ENCODE results near the gene TNFRSF11A.

The TNFRSF11A gene

DNA sequence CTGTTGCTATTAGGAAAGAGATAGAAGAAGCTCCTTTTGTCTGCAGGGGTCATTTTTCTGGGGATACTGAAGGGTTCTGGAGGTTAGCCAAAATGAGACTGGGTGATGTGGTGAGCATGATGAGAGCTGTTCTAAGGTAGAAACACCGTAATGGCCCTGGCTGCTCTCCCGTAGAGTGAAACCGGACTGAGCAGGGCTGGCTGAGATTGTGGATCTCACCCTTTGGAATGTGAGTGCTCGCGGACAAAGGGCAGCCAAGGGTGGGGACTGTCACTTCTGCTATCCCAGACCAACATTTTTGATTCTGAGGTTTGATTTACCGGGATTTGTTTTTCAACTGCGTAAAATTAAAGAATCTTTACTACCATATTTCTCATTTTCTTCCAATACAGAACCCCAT, 36.2 kb downstream of the TNFRSF11A start:
- H3K4me3 ChIP-seq (replicated peaks; ENCODE audit: low read depth, low read length), result no peak overlapping the region
- no peaks in the 10 kb centered on the region for H3K27me3 ChIP-seq (replicated peaks; ENCODE audit: control insufficient read depth, insufficient read depth, low read length)
- no peak for DNase-seq (ENCODE audit: extremely low read depth, insufficient read length)
- TF ChIP-seq, protein P1, sequence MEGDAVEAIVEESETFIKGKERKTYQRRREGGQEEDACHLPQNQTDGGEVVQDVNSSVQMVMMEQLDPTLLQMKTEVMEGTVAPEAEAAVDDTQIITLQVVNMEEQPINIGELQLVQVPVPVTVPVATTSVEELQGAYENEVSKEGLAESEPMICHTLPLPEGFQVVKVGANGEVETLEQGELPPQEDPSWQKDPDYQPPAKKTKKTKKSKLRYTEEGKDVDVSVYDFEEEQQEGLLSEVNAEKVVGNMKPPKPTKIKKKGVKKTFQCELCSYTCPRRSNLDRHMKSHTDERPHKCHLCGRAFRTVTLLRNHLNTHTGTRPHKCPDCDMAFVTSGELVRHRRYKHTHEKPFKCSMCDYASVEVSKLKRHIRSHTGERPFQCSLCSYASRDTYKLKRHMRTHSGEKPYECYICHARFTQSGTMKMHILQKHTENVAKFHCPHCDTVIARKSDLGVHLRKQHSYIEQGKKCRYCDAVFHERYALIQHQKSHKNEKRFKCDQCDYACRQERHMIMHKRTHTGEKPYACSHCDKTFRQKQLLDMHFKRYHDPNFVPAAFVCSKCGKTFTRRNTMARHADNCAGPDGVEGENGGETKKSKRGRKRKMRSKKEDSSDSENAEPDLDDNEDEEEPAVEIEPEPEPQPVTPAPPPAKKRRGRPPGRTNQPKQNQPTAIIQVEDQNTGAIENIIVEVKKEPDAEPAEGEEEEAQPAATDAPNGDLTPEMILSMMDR (IDR thresholded peaks at IDR 0.05; ENCODE audit: insufficient read depth, low read length, poor library complexity, severe bottlenecking), result no peak
- H3K36me3 ChIP-seq (ENCODE audit: control insufficient read depth, insufficient read depth, low read length), result no peaks in the 10 kb centered on the region

DNA sequence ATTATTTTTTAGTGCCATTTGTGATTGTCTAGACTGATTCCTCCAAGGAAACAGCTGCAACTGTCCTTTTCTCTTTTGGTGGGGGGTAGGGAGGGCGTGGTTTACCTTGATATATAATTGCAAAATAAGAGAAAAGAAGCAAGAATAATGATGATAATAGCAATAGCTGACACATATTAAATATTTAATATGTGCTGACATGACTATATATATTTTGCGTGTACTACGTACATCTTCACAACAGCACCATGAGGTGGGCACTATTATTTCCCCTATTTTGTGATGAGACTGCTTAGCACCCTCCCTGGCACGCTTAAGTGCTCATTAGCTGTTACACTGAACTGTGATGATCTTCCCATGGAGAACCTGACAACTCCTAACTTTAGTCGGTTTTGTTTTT, 39.4 kb downstream of the TNFRSF11A start:
- Histone ChIP-seq H3K4me3 (replicated peaks; ENCODE audit: low read depth, low read length) (no peak overlapping the region), H3K36me3 (ENCODE audit: control insufficient read depth, insufficient read depth, low read length) (no peaks in the 10 kb centered on the region), H3K27me3 (replicated peaks; ENCODE audit: control insufficient read depth, insufficient read depth, low read length) (no peaks in the 10 kb centered on the region)
- TF ChIP-seq, protein P1 (IDR thresholded peaks at IDR 0.05; ENCODE audit: insufficient read depth, low read length, poor library complexity, severe bottlenecking), result no peak
- no peak for DNase-seq (ENCODE audit: extremely low read depth, insufficient read length)

DNA sequence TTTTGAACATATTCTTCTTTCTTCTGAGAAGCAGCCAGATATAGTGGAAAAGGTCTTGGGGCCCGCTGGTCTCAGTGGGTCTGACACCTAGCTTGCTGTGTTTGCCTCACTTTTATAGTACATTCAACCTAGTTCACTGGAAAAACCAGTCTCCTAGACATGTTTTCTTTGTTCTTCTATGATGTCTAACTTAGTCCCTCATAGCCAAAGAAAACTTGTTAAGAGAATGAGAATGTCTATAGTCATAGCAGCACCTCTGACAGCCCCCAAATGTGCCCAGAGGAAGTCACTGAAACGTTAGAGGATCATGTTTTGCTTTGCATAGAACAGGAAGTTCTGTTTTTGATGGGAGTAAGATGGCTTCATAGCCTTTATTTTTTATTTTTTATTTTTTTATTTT, 40.3 kb downstream of the TNFRSF11A start:
- no peak for DNase-seq (ENCODE audit: extremely low read depth, insufficient read length)
- Histone ChIP-seq H3K36me3 (ENCODE audit: control insufficient read depth, insufficient read depth, low read length) (no peaks in the 10 kb centered on the region), H3K27me3 (replicated peaks; ENCODE audit: control insufficient read depth, insufficient read depth, low read length) (no peaks in the 10 kb centered on the region), H3K4me3 (replicated peaks; ENCODE audit: low read depth, low read length) (no peak overlapping the region)
- TF ChIP-seq, protein P1 (IDR thresholded peaks at IDR 0.05; ENCODE audit: insufficient read depth, low read length, poor library complexity, severe bottlenecking), result no peak

DNA sequence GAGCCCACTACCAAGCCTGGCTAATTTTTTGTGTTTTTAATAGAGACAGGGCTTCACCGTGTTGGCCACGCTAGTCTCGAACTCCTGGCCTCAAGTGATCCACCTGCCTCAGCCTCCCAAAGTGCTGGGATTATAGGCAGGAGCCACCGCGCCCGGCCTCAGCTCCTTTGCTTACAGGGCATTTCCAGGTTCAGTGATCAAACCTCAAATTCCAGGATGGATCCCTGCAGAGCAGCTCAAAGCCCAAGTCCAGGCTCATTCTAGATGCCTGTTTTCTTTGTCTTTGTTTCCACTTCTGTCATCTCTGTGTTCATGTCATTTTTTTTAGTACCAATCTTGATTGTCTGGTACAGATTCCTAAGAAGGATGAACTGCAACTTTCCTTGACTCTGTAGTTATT, 41.9 kb downstream of the TNFRSF11A start:
- Histone ChIP-seq H3K36me3 (ENCODE audit: control insufficient read depth, insufficient read depth, low read length) (no peaks in the 10 kb centered on the region), H3K4me3 (replicated peaks; ENCODE audit: low read depth, low read length) (no peak overlapping the region), H3K27me3 (replicated peaks; ENCODE audit: control insufficient read depth, insufficient read depth, low read length) (no peaks in the 10 kb centered on the region)
- DNase-seq (ENCODE audit: extremely low read depth, insufficient read length), result no peak
- TF ChIP-seq, protein P1 (IDR thresholded peaks at IDR 0.05; ENCODE audit: insufficient read depth, low read length, poor library complexity, severe bottlenecking), result no peak

DNA sequence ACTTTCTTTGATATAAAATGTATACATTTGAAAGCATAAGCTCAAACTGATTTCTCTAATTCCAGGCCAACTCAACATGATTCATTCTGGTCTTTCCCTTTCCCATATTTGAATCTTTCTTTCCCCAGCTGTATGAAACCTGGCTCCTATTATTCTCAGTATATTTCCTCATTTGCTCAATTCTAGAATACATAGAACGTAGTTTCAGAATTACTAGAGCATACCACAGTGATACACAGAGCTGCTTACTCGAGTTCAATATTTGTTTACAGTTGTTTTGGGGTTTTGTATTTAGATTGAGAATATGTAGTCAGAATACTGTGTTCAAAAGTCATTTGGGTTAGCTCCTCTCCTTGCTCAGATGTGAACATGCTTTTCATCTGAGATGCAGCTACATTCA, 43.0 kb downstream of the TNFRSF11A start:
- DNase-seq (ENCODE audit: extremely low read depth, insufficient read length), result peak; percentile 36
- no peak overlapping the region for H3K4me3 ChIP-seq (replicated peaks; ENCODE audit: low read depth, low read length)
- H3K36me3 ChIP-seq (ENCODE audit: control insufficient read depth, insufficient read depth, low read length), result no peaks in the 10 kb centered on the region
- TF ChIP-seq, protein P1 (IDR thresholded peaks at IDR 0.05; ENCODE audit: insufficient read depth, low read length, poor library complexity, severe bottlenecking), result no peak
- no peaks in the 10 kb centered on the region for H3K27me3 ChIP-seq (replicated peaks; ENCODE audit: control insufficient read depth, insufficient read depth, low read length)

DNA sequence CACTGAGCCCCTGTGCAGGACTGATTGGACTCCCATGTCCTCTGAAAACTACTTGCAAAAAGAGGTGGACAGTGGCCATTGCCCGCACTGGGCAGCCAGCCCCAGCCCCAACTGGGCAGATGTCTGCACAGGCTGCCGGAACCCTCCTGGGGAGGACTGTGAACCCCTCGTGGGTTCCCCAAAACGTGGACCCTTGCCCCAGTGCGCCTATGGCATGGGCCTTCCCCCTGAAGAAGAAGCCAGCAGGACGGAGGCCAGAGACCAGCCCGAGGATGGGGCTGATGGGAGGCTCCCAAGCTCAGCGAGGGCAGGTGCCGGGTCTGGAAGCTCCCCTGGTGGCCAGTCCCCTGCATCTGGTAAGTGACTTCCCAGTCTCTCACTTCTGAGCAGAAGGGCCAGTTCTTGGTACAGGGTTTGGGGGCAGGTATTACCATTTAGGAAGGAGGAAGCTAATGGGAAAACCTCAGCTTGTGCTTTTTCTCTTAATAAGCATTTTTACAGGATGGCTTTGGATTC, 44.1 kb downstream of the TNFRSF11A start:
- no peak overlapping the region for H3K4me3 ChIP-seq (replicated peaks; ENCODE audit: low read depth, low read length)
- DNase-seq (ENCODE audit: extremely low read depth, insufficient read length), result no peak
- no peaks in the 10 kb centered on the region for H3K36me3 ChIP-seq (ENCODE audit: control insufficient read depth, insufficient read depth, low read length)
- no peaks in the 10 kb centered on the region for H3K27me3 ChIP-seq (replicated peaks; ENCODE audit: control insufficient read depth, insufficient read depth, low read length)
- TF ChIP-seq, protein P1 (IDR thresholded peaks at IDR 0.05; ENCODE audit: insufficient read depth, low read length, poor library complexity, severe bottlenecking), result no peak

All from GM06990 (cell line).